Posterior cingulate gyrus (tissue), 11 donors: Measurements from ENCODE around the gene TTC28.

Experiments used
- DNase-seq, 10 donors: peaks; one replicate each; pipeline versions ENCODE4 v3.0.0 to v3.0.0-alpha.2; 2020 to 2021; ENCODE audit warnings: mixed read lengths in 3 of 10
- intact Hi-C: fragments of 100-400 bp; cut with DNase I; formaldehyde crosslinking; loops from one replicate; pipeline ENCODE4 v1.15.1; 2023

TTC28 gene

GRCh38 chr22:28008649-28009048 lies 671.0 kb downstream of the TTC28 start:
- intact Hi-C loops = loop anchor here (2.0 kb wide), 2 partner anchors 128 to 1252 kb away; no protein-coding TSS in a partner anchor
- DNase-seq = peak in 2 of 10 donors; percentile 60 to 71

- intact Hi-C loops = loop anchor here (2.0 kb wide), 2 partner anchors 127 to 1251 kb away; no protein-coding TSS in a partner anchor
- DNase-seq = peak in 1 of 10 donors; percentile 51
Measured at GRCh38 chr22:28008056-28008455, 671.6 kb downstream of the TTC28 start.

- intact Hi-C loops = no loop called here
- no peak for DNase-seq
Measured at GRCh38 chr22:28006271-28006670, 673.4 kb downstream of the TTC28 start.

GRCh38 chr22:28005513-28005912 lies 674.1 kb downstream of the TTC28 start:
- intact Hi-C loops = no loop called here
- DNase-seq = peak in 2 of 10 donors; percentile 57 to 76

GRCh38 chr22:28004021-28004420 lies 675.6 kb downstream of the TTC28 start:
- peak in 2 of 10 donors; percentile 58 to 60 for DNase-seq
- intact Hi-C loops = no loop called here

GRCh38 chr22:28002863-28003565 lies 676.6 kb downstream of the TTC28 start:
- peak in 3 of 10 donors; percentile 17 to 65 (median 46) for DNase-seq
- intact Hi-C loops = no loop called here

GRCh38 chr22:28002181-28002700 lies 677.4 kb downstream of the TTC28 start:
- intact Hi-C loops = no loop called here
- peak in 3 of 10 donors; percentile 40 to 79 (median 77) for DNase-seq

- intact Hi-C loops = no loop called here
- DNase-seq = peak in 3 of 10 donors; percentile 48 to 84 (median 63)
Measured at GRCh38 chr22:28001171-28001835, 678.3 kb downstream of the TTC28 start.

GRCh38 chr22:28000361-28000760 lies 679.3 kb downstream of the TTC28 start:
- peak in 3 of 10 donors; percentile 18 to 66 (median 57) for DNase-seq
- intact Hi-C loops = no loop called here

GRCh38 chr22:27999876-28000275 lies 679.8 kb downstream of the TTC28 start:
- intact Hi-C loops = no loop called here
- DNase-seq = peak in 2 of 10 donors; percentile 16 to 31

GRCh38 chr22:27998511-27999410 lies 680.9 kb downstream of the TTC28 start:
- intact Hi-C loops = no loop called here
- peak in 3 of 10 donors; percentile 57 to 81 (median 72) for DNase-seq

- intact Hi-C loops = no loop called here
- peak in 2 of 10 donors; percentile 63 to 75 for DNase-seq
Measured at GRCh38 chr22:27997538-27997937, 682.1 kb downstream of the TTC28 start.

GRCh38 chr22:27996981-27997380 lies 682.7 kb downstream of the TTC28 start:
- DNase-seq = peak in 2 of 10 donors; percentile 62 to 68
- intact Hi-C loops = no loop called here

- intact Hi-C loops = no loop called here
- peak in 1 of 10 donors; percentile 28 for DNase-seq
Measured at GRCh38 chr22:27996529-27996925, 683.1 kb downstream of the TTC28 start.

- intact Hi-C loops = no loop called here
- peak in 4 of 10 donors; percentile 13 to 78 (median 74) for DNase-seq
Measured at GRCh38 chr22:27995801-27996528, 683.7 kb downstream of the TTC28 start.

GRCh38 chr22:27994481-27995331 lies 684.9 kb downstream of the TTC28 start:
- intact Hi-C loops = no loop called here
- DNase-seq = peak in 3 of 10 donors; percentile 3 to 57 (median 7)

GRCh38 chr22:27993774-27994350 lies 685.8 kb downstream of the TTC28 start:
- peak in 2 of 10 donors; percentile 3 to 6 for DNase-seq
- intact Hi-C loops = no loop called here

GRCh38 chr22:27993201-27993635 lies 686.4 kb downstream of the TTC28 start:
- intact Hi-C loops = no loop called here
- peak in 2 of 10 donors; percentile 13 to 80 for DNase-seq
